T-cell (primary cell): ENCODE measurements around the gene SLIT3. TPM values are rescaled to one million over a fixed set of nuclear protein-coding genes. Genes with fewer than 3 reads are reported as not detected.

ENCODE experiments used
- ATAC-seq, 4 experiments: fragments of 200-7000 bp in 3 of 4; fragments of 150-1000 bp in 1 of 4; cut with Tn5 transposase; replicated peaks in 1 of 4; 1 replicate in 3 of 4; 2 replicates in 1 of 4; pipeline ENCODE4 v1.10.0; 2021; ENCODE audit warnings: moderate library complexity in 3 of 4, mild to moderate bottlenecking in 2 of 4, moderate number of reproducible peaks in 1 of 4
- CTCF ChIA-PET, 2 donors: fragments of 300-600 bp; sonication (Branson Sonifier 250); formaldehyde crosslinking; loops; one replicate each; lab custom pipeline; 2022; ENCODE audit warnings: antibody characterized with exemption in 2 of 2; lab: Charles Lee
- POLR2A ChIA-PET, 2 donors: fragments of 300-600 bp; sonication (Branson Sonifier 250); formaldehyde crosslinking; loops; one replicate each; lab custom pipeline; 2022; ENCODE audit warnings: antibody characterized with exemption in 2 of 2; lab: Charles Lee
- DNase-seq, 35 experiments: peaks; one replicate each; pipeline versions ENCODE4 v3.0.0 to v3.0.0-alpha.2; 2013 to 2023
- H3K27ac ChIP-seq: one replicate; pipeline ENCODE4 v1.5.1; 2013; ENCODE audit warnings: low read length
- H3K27me3 ChIP-seq, 2 experiments: replicated peaks in 1 of 2; 1 replicate in 1 of 2; 2 replicates in 1 of 2; pipeline versions ENCODE4 v1.6.1 to v1.7.0; 2013; ENCODE audit warnings: low read length in 1 of 2, mixed read lengths in 1 of 2; ENCODE audit not compliant: control insufficient read depth in 2 of 2, insufficient read depth in 2 of 2; ENCODE audit errors: extremely low read depth in 1 of 2
- H3K36me3 ChIP-seq, 2 donors: 1 replicate in 1 of 2; 2 replicates in 1 of 2; pipeline versions ENCODE4 v1.6.1 to v1.7.0; 2013; ENCODE audit warnings: low read length in 1 of 2; ENCODE audit not compliant: control insufficient read depth in 2 of 2, insufficient read depth in 1 of 2; ENCODE audit errors: extremely low read depth in 1 of 2
- H3K4me1 ChIP-seq, 2 experiments: 1 replicate in 1 of 2; 2 replicates in 1 of 2; pipeline versions ENCODE4 v1.6.1 to v1.7.0; 2013; ENCODE audit warnings: low read length in 2 of 2, mixed read lengths in 1 of 2; ENCODE audit not compliant: insufficient read depth in 2 of 2, control insufficient read depth in 1 of 2; ENCODE audit errors: extremely low read depth in 1 of 2
- H3K4me3 ChIP-seq, 2 donors: 1 replicate in 1 of 2; 2 replicates in 1 of 2; pipeline versions ENCODE4 v1.5.1 to v1.7.0; 2013; ENCODE audit warnings: mild to moderate bottlenecking in 2 of 2, low read length in 1 of 2, moderate library complexity in 1 of 2; ENCODE audit not compliant: control insufficient read depth in 1 of 2; ENCODE audit errors: extremely low read depth in 1 of 2
- H3K9me3 ChIP-seq: 2 replicates; pipeline ENCODE4 v1.7.0; 2013
- H3K27ac Mint-ChIP-seq, 2 donors: one replicate each; pipeline ENCODE4 v1.8.0; 2020 to 2021; ENCODE audit warnings: mild to moderate bottlenecking in 2 of 2, mixed read lengths in 2 of 2
- H3K27me3 Mint-ChIP-seq, 2 donors: one replicate each; pipeline ENCODE4 v1.8.0; 2021 to 2022; ENCODE audit warnings: mixed read lengths in 2 of 2
- H3K36me3 Mint-ChIP-seq: one replicate; pipeline ENCODE4 v1.8.0; 2021; ENCODE audit warnings: mixed read lengths
- H3K4me1 Mint-ChIP-seq, 3 donors: one replicate each; pipeline ENCODE4 v1.8.0; 2020 to 2022; ENCODE audit warnings: mixed read lengths in 3 of 3, mild to moderate bottlenecking in 1 of 3
- H3K4me3 Mint-ChIP-seq, 3 donors: one replicate each; pipeline ENCODE4 v1.8.0; 2020 to 2022; ENCODE audit warnings: mild to moderate bottlenecking in 3 of 3, mixed read lengths in 3 of 3, moderate library complexity in 3 of 3
- H3K9me3 Mint-ChIP-seq, 3 donors: one replicate each; pipeline ENCODE4 v1.8.0; 2020 to 2022; ENCODE audit warnings: mixed read lengths in 3 of 3
- WGBS: methylation state at CpG from one replicate; pipeline ENCODE4 v1.1.5; 2013; ENCODE audit warnings: missing lambda C conversion rate; ENCODE audit not compliant: insufficient coverage; 5-methylcytosine and 5-hydroxymethylcytosine counted together
- total RNA-seq, 35 experiments: library from RNA in 6 of 35; stranded (reverse) in 6 of 35; fragments of 120-200 nt in 1 of 35; gene quantifications; one replicate each; pipeline versions ENCODE4 v1.2.1 to v1.2.4 and lab custom pipeline; 2013 to 2026

SLIT3 gene
- total RNA-seq, 5 donors from 2014 or later (not counting 1 experiment from before 2014, with no cell fraction given) = 0.13 to 0.32 (median 0.13) TPM; not detected in 2

DNA sequence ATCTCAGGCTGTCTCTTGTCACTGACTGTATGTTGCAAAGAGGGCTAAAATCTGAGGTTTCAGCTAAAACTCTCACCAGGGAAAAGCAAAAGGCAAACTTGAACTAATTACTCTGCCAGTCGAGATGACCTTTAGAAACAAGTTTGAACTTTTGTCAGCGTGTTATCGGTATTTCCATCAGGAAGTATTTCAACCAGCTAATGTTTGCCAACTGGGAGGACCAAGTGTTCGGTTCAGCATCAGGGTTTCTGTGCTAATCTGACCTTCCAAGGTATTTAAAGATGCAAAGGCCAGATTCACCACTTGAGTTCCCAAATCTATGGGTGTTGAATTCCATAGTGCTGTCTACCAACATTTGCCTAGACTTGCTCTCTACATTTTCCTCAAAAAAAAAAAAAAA, 230.5 kb downstream of the SLIT3 start:
- WGBS = 72% methylated on average over 4 of the region's 4 CpGs
- H3K36me3 Mint-ChIP-seq = no peaks in the 10 kb centered on the region
- no peak for DNase-seq
- no peak for ATAC-seq
- Histone ChIP-seq H3K9me3 (no peaks in the 10 kb centered on the region), H3K36me3 (no peaks in the 10 kb centered on the region), H3K27me3 (peaks cover 0 to 2% of the 10 kb centered on the region in 2 experiments), H3K4me3 (no peak overlapping the region), H3K27ac (no peak overlapping the region), H3K4me1 (no peaks in the 10 kb centered on the region)
- no peak overlapping the region for H3K4me3 Mint-ChIP-seq
- POLR2A ChIA-PET = no interaction called here
- H3K9me3 Mint-ChIP-seq = no peaks in the 10 kb centered on the region
- no peaks in the 10 kb centered on the region for H3K4me1 Mint-ChIP-seq
- peaks cover 4 to 14% of the 10 kb centered on the region in 2 donors for H3K27me3 Mint-ChIP-seq
- no peak overlapping the region for H3K27ac Mint-ChIP-seq
- CTCF ChIA-PET = no interaction called here

DNA sequence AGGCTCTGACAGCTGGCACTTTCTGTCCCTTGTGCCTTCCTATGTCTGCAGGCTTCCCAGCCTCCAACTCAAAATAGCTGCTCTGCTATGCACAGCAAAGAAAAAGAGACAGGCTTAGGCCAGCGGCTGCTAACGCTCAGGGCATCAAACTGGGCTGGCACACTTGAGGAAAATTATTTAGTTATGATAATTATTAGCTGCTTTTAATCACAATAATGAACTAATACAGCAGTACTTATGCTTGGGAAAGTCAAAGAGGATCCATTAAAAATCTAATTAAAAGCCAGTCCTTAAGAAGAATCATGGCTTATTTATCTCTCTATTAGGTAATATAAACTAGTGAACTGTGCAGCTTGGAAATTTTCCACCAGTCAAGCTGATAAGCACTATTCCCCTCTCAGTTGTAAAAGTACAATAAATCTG, 233.2 kb downstream of the SLIT3 start:
- Mint-ChIP-seq H3K4me3 (no peak overlapping the region), H3K9me3 (no peaks in the 10 kb centered on the region), H3K36me3 (no peaks in the 10 kb centered on the region), H3K27ac (no peak overlapping the region), H3K27me3 (peaks cover 15 to 28% of the 10 kb centered on the region in 2 donors), H3K4me1 (no peaks in the 10 kb centered on the region)
- H3K9me3 ChIP-seq = no peaks in the 10 kb centered on the region
- POLR2A ChIA-PET = no interaction called here
- H3K4me1 ChIP-seq = no peaks in the 10 kb centered on the region
- no peak overlapping the region for H3K27ac ChIP-seq
- H3K36me3 ChIP-seq = no peaks in the 10 kb centered on the region
- WGBS = no CpG with 5 or more reads among the region's 2 CpGs
- H3K4me3 ChIP-seq = no peak overlapping the region
- CTCF ChIA-PET = no interaction called here
- ATAC-seq (no peak), DNase-seq (no peak)
- H3K27me3 ChIP-seq = peaks cover 0 to 15% of the 10 kb centered on the region in 2 experiments

DNA sequence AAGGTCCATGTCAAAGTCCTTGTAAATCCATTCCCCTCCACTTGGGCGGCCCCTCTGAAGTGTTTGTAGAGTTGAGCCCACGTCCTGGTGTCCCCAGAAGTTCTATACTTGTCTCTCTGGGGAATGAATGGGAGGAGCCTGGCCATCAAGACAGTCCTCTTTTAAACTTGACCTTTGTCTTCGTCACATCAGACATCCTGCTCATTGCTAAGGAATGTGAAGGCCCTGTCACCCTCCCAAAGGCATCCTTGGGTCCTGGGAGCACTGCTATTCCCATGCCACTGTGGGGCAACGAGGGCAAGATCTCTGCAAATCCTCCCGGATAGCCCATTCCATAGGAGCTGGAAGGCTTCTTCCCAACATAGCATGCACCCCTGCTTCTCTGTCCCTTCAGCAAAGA, 235.5 kb downstream of the SLIT3 start:
- no peak overlapping the region for H3K27ac Mint-ChIP-seq
- no peaks in the 10 kb centered on the region for H3K9me3 ChIP-seq
- peaks cover 15 to 22% of the 10 kb centered on the region in 2 donors for H3K27me3 Mint-ChIP-seq
- no peak overlapping the region for H3K4me3 Mint-ChIP-seq
- POLR2A ChIA-PET = no interaction called here
- ATAC-seq (no peak), DNase-seq (no peak)
- H3K27me3 ChIP-seq = peaks cover 0 to 15% of the 10 kb centered on the region in 2 experiments
- 50% methylated on average over 1 of the region's 5 CpGs for WGBS
- no peaks in the 10 kb centered on the region for H3K4me1 Mint-ChIP-seq
- H3K36me3 Mint-ChIP-seq = no peaks in the 10 kb centered on the region
- CTCF ChIA-PET = no interaction called here
- H3K4me3 ChIP-seq = no peak overlapping the region
- H3K27ac ChIP-seq = no peak overlapping the region
- H3K4me1 ChIP-seq = no peaks in the 10 kb centered on the region
- H3K9me3 Mint-ChIP-seq = no peaks in the 10 kb centered on the region
- no peaks in the 10 kb centered on the region for H3K36me3 ChIP-seq

DNA sequence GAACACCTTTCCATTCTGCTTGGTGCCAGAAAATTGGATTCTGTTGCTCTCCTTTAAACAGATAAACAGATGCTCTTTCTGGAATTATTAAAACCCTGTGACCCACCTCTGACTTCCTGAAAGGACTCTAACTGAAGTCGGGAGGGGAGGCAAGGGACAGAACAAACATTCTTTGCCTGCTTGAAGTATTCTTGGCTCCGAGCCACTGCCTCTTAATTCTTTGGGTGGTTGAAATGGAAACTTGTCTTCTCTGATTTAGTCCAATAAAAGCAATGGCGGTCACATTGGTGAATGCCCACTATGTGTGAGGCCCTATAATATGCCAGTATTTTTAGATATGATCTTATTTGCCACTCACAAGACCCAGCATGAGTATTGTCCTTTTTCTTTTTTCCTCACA, 236.8 kb downstream of the SLIT3 start:
- Mint-ChIP-seq H3K4me3 (no peak overlapping the region), H3K36me3 (no peaks in the 10 kb centered on the region), H3K27ac (no peak overlapping the region), H3K9me3 (no peaks in the 10 kb centered on the region), H3K27me3 (peaks cover 14 to 16% of the 10 kb centered on the region in 2 donors), H3K4me1 (no peaks in the 10 kb centered on the region)
- no peaks in the 10 kb centered on the region for H3K9me3 ChIP-seq
- no peak overlapping the region for H3K4me3 ChIP-seq
- ATAC-seq (no peak), DNase-seq (no peak)
- H3K4me1 ChIP-seq = no peaks in the 10 kb centered on the region
- CTCF ChIA-PET = no interaction called here
- H3K36me3 ChIP-seq = no peaks in the 10 kb centered on the region
- peaks cover 0 to 17% of the 10 kb centered on the region in 2 experiments for H3K27me3 ChIP-seq
- POLR2A ChIA-PET = no interaction called here
- 34% methylated on average over 2 of the region's 3 CpGs for WGBS
- no peak overlapping the region for H3K27ac ChIP-seq

DNA sequence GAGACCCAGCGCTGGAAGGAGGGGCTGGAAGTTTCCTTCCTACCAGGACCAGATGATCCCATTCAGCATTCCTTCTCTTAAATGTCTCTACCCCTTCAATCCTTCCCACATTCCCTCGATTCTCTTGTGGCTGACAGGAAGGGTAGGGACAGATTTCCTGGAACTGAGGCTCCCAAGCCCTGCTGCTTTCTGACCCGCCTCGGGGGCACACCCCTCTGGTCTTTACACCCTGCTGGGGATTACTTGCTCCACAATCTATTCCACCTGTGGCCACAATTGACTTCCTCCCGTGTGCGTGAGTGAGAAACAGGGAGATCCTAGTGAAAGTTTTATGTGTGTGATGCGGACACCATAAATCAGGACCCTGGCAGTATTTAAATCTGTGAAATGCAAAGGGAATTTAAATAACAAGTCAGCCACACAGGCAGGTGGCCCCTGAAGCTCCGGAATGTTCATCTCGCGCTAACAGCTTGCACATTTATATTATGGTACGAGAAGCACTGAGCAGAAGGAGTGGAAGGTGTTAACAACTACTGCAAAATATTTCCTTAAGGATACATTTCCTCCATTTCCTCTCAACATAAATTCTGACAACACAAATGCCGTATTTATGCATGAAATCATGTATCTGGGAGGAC, 237.5 kb downstream of the SLIT3 start:
- Mint-ChIP-seq H3K9me3 (no peaks in the 10 kb centered on the region), H3K4me1 (no peaks in the 10 kb centered on the region)
- H3K27me3 ChIP-seq = peaks cover 0 to 17% of the 10 kb centered on the region in 2 experiments

DNA sequence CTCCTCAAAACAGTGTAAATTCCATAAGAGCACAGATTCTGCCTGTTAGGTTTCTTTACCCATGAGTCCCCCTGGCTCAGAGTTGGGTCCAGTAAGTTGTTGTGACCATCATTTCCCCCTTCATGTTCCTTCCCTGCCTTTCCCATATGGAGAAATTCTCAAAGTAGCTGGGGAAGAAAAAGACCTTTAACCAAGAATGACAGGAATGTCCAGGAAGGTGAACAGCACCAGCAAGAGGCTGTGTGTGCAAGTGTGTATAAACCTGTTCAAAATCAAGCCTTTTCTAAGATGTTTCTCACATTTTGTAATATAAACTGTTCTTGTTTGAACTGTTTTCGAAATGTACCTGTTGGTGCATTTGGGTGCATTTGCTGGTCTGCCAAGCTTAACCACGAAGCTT, 238.2 kb downstream of the SLIT3 start:
- no peak overlapping the region for H3K4me3 Mint-ChIP-seq
- Histone ChIP-seq H3K4me3 (no peak overlapping the region), H3K4me1 (no peaks in the 10 kb centered on the region), H3K27me3 (peaks cover 0 to 17% of the 10 kb centered on the region in 2 experiments), H3K27ac (no peak overlapping the region), H3K9me3 (no peaks in the 10 kb centered on the region), H3K36me3 (no peaks in the 10 kb centered on the region)
- peaks cover 13 to 16% of the 10 kb centered on the region in 2 donors for H3K27me3 Mint-ChIP-seq
- H3K27ac Mint-ChIP-seq = no peak overlapping the region
- no peaks in the 10 kb centered on the region for H3K4me1 Mint-ChIP-seq
- ChIA-PET CTCF (no interaction called here), POLR2A (no interaction called here)
- DNase-seq (no peak), ATAC-seq (no peak)
- WGBS = 47% methylated on average over 2 of the region's 2 CpGs
- H3K9me3 Mint-ChIP-seq = no peaks in the 10 kb centered on the region
- H3K36me3 Mint-ChIP-seq = no peaks in the 10 kb centered on the region

More for the DNA sequence above, 237.5 kb downstream of the SLIT3 start:
- H3K4me3 ChIP-seq = no peak overlapping the region
- Mint-ChIP-seq H3K27me3 (peaks cover 13 to 16% of the 10 kb centered on the region in 2 donors), H3K4me3 (no peak overlapping the region), H3K36me3 (no peaks in the 10 kb centered on the region), H3K27ac (no peak overlapping the region)
- ATAC-seq (no peak), DNase-seq (no peak)
- H3K36me3 ChIP-seq = no peaks in the 10 kb centered on the region
- CTCF ChIA-PET = no interaction called here
- WGBS = no CpG with 5 or more reads among the region's 12 CpGs
- POLR2A ChIA-PET = no interaction called here
- H3K9me3 ChIP-seq = no peaks in the 10 kb centered on the region
- H3K27ac ChIP-seq = no peak overlapping the region
- no peaks in the 10 kb centered on the region for H3K4me1 ChIP-seq
